ENCODE measurements around the gene ZDHHC24. TPM values are rescaled to one million over a fixed set of nuclear protein-coding genes. Genes with fewer than 3 reads are reported as not detected.

ZDHHC24 gene
- total RNA-seq, 1 experiment from 2014 or later, result 3.1 TPM

- no peaks in the 10 kb centered on the region for H3K4me1 ChIP-seq
- H3K27ac ChIP-seq, result no peak overlapping the region
- no peaks in the 10 kb centered on the region for H3K9me3 ChIP-seq (replicated peaks)
- H3K4me3 ChIP-seq, result no peak overlapping the region
- DNase-seq, result peak; percentile 55 to 78
- 0 out of 2 replicates have a peak, but pooled peaks cover 3% of the 10 kb centered on the region for H3K27me3 ChIP-seq
- H3K36me3 ChIP-seq, result no peaks in the 10 kb centered on the region
These were observed 33.3 kb upstream of the ZDHHC24 start for GRCh38 chr11:66579017-66579606.

- no peak for DNase-seq
- Histone ChIP-seq H3K27ac (no peak overlapping the region), H3K9me3 (replicated peaks) (no peaks in the 10 kb centered on the region), H3K4me3 (no peak overlapping the region), H3K36me3 (no peaks in the 10 kb centered on the region), H3K27me3 (no peaks in the 10 kb centered on the region), H3K4me1 (no peaks in the 10 kb centered on the region)
These were observed 25.0 kb upstream of the ZDHHC24 start for GRCh38 chr11:66570850-66571180.

- no peak overlapping the region for H3K27ac ChIP-seq
- no peaks in the 10 kb centered on the region for H3K36me3 ChIP-seq
- no peaks in the 10 kb centered on the region for H3K4me1 ChIP-seq
- no peaks in the 10 kb centered on the region for H3K27me3 ChIP-seq
- DNase-seq, result no peak
- H3K4me3 ChIP-seq, result no peak overlapping the region
- H3K9me3 ChIP-seq (replicated peaks), result no peaks in the 10 kb centered on the region
These were observed 24.4 kb upstream of the ZDHHC24 start for GRCh38 chr11:66570079-66570849.

GRCh38 chr11:66569076-66569475 lies 23.2 kb upstream of the ZDHHC24 start:
- no peaks in the 10 kb centered on the region for H3K27me3 ChIP-seq
- H3K4me1 ChIP-seq, result no peaks in the 10 kb centered on the region
- no peak for DNase-seq
- no peaks in the 10 kb centered on the region for H3K9me3 ChIP-seq (replicated peaks)
- H3K4me3 ChIP-seq, result no peak overlapping the region
- H3K36me3 ChIP-seq, result no peaks in the 10 kb centered on the region
- H3K27ac ChIP-seq, result no peak overlapping the region

- Histone ChIP-seq H3K27me3 (no peaks in the 10 kb centered on the region), H3K27ac (no peak within 1 kb of the TSS), H3K4me1 (no peaks in the 10 kb centered on the region), H3K36me3 (no peaks in the 10 kb centered on the region), H3K4me3 (peak within 1 kb of the TSS; percentile 63), H3K9me3 (replicated peaks) (no peaks in the 10 kb centered on the region)
- DNase-seq, result peak; percentile 67 to 72
These were observed 22.5 kb upstream of the ZDHHC24 start, which contains the start of gene CTSF for GRCh38 chr11:66568124-66568916. CTSF (minus strand) TSS chr11:66568606; CDS start chr11:66568486, 120 bp downstream.

- H3K27ac ChIP-seq, result no peak overlapping the region
- no peak for DNase-seq
- peak overlapping the region; percentile 63 for H3K4me3 ChIP-seq
- H3K9me3 ChIP-seq (replicated peaks), result no peaks in the 10 kb centered on the region
- no peaks in the 10 kb centered on the region for H3K27me3 ChIP-seq
- no peaks in the 10 kb centered on the region for H3K4me1 ChIP-seq
- H3K36me3 ChIP-seq, result no peaks in the 10 kb centered on the region
These were observed 21.9 kb upstream of the ZDHHC24 start for GRCh38 chr11:66567787-66568123.

GRCh38 chr11:66566221-66566620 lies 20.4 kb upstream of the ZDHHC24 start:
- no peak for DNase-seq
- Histone ChIP-seq H3K27me3 (no peaks in the 10 kb centered on the region), H3K4me3 (no peak overlapping the region), H3K27ac (no peak overlapping the region), H3K36me3 (no peaks in the 10 kb centered on the region), H3K9me3 (replicated peaks) (no peaks in the 10 kb centered on the region), H3K4me1 (no peaks in the 10 kb centered on the region)

GRCh38 chr11:66564984-66565383 lies 19.1 kb upstream of the ZDHHC24 start:
- no peak overlapping the region for H3K4me3 ChIP-seq
- H3K27me3 ChIP-seq, result no peaks in the 10 kb centered on the region
- H3K27ac ChIP-seq, result no peak overlapping the region
- H3K9me3 ChIP-seq (replicated peaks), result no peaks in the 10 kb centered on the region
- no peak for DNase-seq
- H3K36me3 ChIP-seq, result no peaks in the 10 kb centered on the region
- H3K4me1 ChIP-seq, result no peaks in the 10 kb centered on the region

- H3K27me3 ChIP-seq, result no peaks in the 10 kb centered on the region
- H3K4me3 ChIP-seq, result no peak overlapping the region
- H3K9me3 ChIP-seq (replicated peaks), result no peaks in the 10 kb centered on the region
- H3K4me1 ChIP-seq, result no peaks in the 10 kb centered on the region
- no peak overlapping the region for H3K27ac ChIP-seq
- H3K36me3 ChIP-seq, result no peaks in the 10 kb centered on the region
- no peak for DNase-seq
These were observed 18.7 kb upstream of the ZDHHC24 start for GRCh38 chr11:66564538-66564937.

- no peak for DNase-seq
- Histone ChIP-seq H3K4me1 (no peaks in the 10 kb centered on the region), H3K36me3 (no peaks in the 10 kb centered on the region), H3K4me3 (no peak overlapping the region), H3K27me3 (no peaks in the 10 kb centered on the region), H3K9me3 (replicated peaks) (no peaks in the 10 kb centered on the region), H3K27ac (no peak overlapping the region)
These were observed 18.0 kb upstream of the ZDHHC24 start for GRCh38 chr11:66563832-66564231.

- no peaks in the 10 kb centered on the region for H3K27me3 ChIP-seq
- H3K4me3 ChIP-seq, result no peak overlapping the region
These were observed 17.2 kb upstream of the ZDHHC24 start for GRCh38 chr11:66562907-66563583.

GRCh38 chr11:66562275-66562674 lies 16.4 kb upstream of the ZDHHC24 start:
- Histone ChIP-seq H3K36me3 (no peaks in the 10 kb centered on the region), H3K27ac (no peak overlapping the region), H3K4me1 (no peaks in the 10 kb centered on the region), H3K4me3 (no peak overlapping the region), H3K9me3 (replicated peaks) (no peaks in the 10 kb centered on the region), H3K27me3 (no peaks in the 10 kb centered on the region)
- no peak for DNase-seq

More at GRCh38 chr11:66562907-66563583, 17.2 kb upstream of the ZDHHC24 start:
- Histone ChIP-seq H3K9me3 (replicated peaks) (no peaks in the 10 kb centered on the region), H3K27ac (no peak overlapping the region), H3K4me1 (no peaks in the 10 kb centered on the region), H3K36me3 (no peaks in the 10 kb centered on the region)
- no peak for DNase-seq

GRCh38 chr11:66561975-66562248 lies 16.1 kb upstream of the ZDHHC24 start:
- no peaks in the 10 kb centered on the region for H3K36me3 ChIP-seq
- no peak overlapping the region for H3K4me3 ChIP-seq
- no peaks in the 10 kb centered on the region for H3K27me3 ChIP-seq
- no peaks in the 10 kb centered on the region for H3K9me3 ChIP-seq (replicated peaks)
- no peak for DNase-seq
- no peak overlapping the region for H3K27ac ChIP-seq
- H3K4me1 ChIP-seq, result no peaks in the 10 kb centered on the region

GRCh38 chr11:66561178-66561974 lies 15.5 kb upstream of the ZDHHC24 start:
- no peaks in the 10 kb centered on the region for H3K36me3 ChIP-seq
- H3K9me3 ChIP-seq (replicated peaks), result no peaks in the 10 kb centered on the region
- DNase-seq, result no peak
- no peak overlapping the region for H3K27ac ChIP-seq
- H3K4me3 ChIP-seq, result no peak overlapping the region
- H3K27me3 ChIP-seq, result no peaks in the 10 kb centered on the region
- H3K4me1 ChIP-seq, result no peaks in the 10 kb centered on the region
